HepG2 (cell line): ENCODE data around the gene CTDSP2. TPM values are rescaled to one million over a fixed set of nuclear protein-coding genes. Genes with fewer than 3 reads are reported as not detected.

Experiments used
- ATAC-seq: fragments of 200-7000 bp; cut with Tn5 transposase; 3 replicates; pipeline ENCODE4 v1.9.1; 2020; ENCODE audit warnings: mild to moderate bottlenecking, moderate library complexity
- BruUV-seq: library from RNA; stranded (reverse); fragments of 400-500 nt; replicated peaks from 2 replicates; lab custom pipeline; 2021; lab: Mats Ljungman, UMichigan
- CTCF ChIA-PET: fragments of 300-600 bp; formaldehyde crosslinking; extraction: SDS; loops from one replicate; lab custom pipeline; 2021; ENCODE audit warnings: low total read pairs, inconsistent platforms, low intra/inter-chr PET ratio; lab: Yijun Ruan, JAX
- POLR2A ChIA-PET: fragments of 350-600 bp; sonication (Branson Sonifier 250); formaldehyde crosslinking; loops from one replicate; lab custom pipeline; 2020; ENCODE audit warnings: antibody characterized with exemption, inconsistent platforms; lab: Yijun Ruan, JAX
- DNase-seq: peaks from one replicate; pipeline ENCODE4 v3.0.0-alpha.2; 2015; ENCODE audit warnings: low spot score
- FAIRE-seq: peaks from 3 replicates; lab custom pipeline; 2011; peaks lifted over from hg19 to GRCh38; lab: Jason Lieb, UNC
- H2AFZ ChIP-seq: one replicate; pipeline ENCODE4 v1.6.1; 2011; ENCODE audit warnings: low read length, inconsistent platforms
- H3K27ac ChIP-seq: fragments of 300-600 bp; 3 replicates; pipeline ENCODE4 v1.8.0; 2011; ENCODE audit warnings: mixed run types, mild to moderate bottlenecking, mixed read lengths, low read length, inconsistent platforms; ENCODE audit not compliant: insufficient read depth; ENCODE audit errors: extremely low read length
- H3K27me3 ChIP-seq, 2 experiments: fragments of 200-600 bp in 1 of 2; 2 replicates in 1 of 2; 3 replicates in 1 of 2; pipeline versions ENCODE4 v1.6.0 to v1.8.0; 2011; ENCODE audit warnings: low read length in 2 of 2, mild to moderate bottlenecking in 2 of 2, moderate library complexity in 2 of 2, inconsistent platforms in 1 of 2; ENCODE audit not compliant: insufficient read depth in 2 of 2, control insufficient read depth in 1 of 2
- H3K36me3 ChIP-seq, 2 experiments: fragments of 200-600 bp in 1 of 2; replicated peaks in 1 of 2; 2 replicates in 1 of 2; 3 replicates in 1 of 2; pipeline versions ENCODE4 v1.5.1 to v1.8.0; 2011; ENCODE audit warnings: low read length in 2 of 2, inconsistent platforms in 1 of 2; ENCODE audit not compliant: insufficient read depth in 2 of 2, control insufficient read depth in 1 of 2
- H3K4me1 ChIP-seq: 2 replicates; pipeline ENCODE4 v1.5.1; 2012; ENCODE audit warnings: low read length, inconsistent platforms; ENCODE audit not compliant: insufficient read depth
- H3K4me2 ChIP-seq: 2 replicates; pipeline ENCODE4 v1.6.0; 2011; ENCODE audit warnings: low read depth, low read length, inconsistent platforms
- H3K4me3 ChIP-seq, 3 experiments: fragments of 200-600 bp in 1 of 3; sonication (generic), shearing (Covaris generic) in 1 of 3; replicated peaks in 1 of 3; 2 replicates each; pipeline ENCODE4 v1.5.1; 2011 to 2016; ENCODE audit warnings: low read length in 3 of 3, inconsistent platforms in 2 of 3, low read depth in 2 of 3, mild to moderate bottlenecking in 2 of 3, control low read depth in 1 of 3, mixed read lengths in 1 of 3; ENCODE audit not compliant: insufficient read depth in 1 of 3
- H3K79me2 ChIP-seq: one replicate; pipeline ENCODE4 v1.6.1; 2011; ENCODE audit warnings: low read length, inconsistent platforms; ENCODE audit not compliant: insufficient read depth
- H3K9ac ChIP-seq: 2 replicates; pipeline ENCODE4 v1.6.0; 2011; ENCODE audit warnings: mild to moderate bottlenecking, low read depth, low read length, inconsistent platforms; ENCODE audit not compliant: insufficient read depth
- H3K9me3 ChIP-seq: 2 replicates; pipeline ENCODE4 v1.5.1; 2012; ENCODE audit warnings: mild to moderate bottlenecking, low read length
- H4K20me1 ChIP-seq: 2 replicates; pipeline ENCODE4 v1.6.0; 2011; ENCODE audit warnings: inconsistent platforms, mild to moderate bottlenecking, low read length, moderate library complexity; ENCODE audit not compliant: insufficient read depth
- CCDC6 ChIP-seq: sonication (generic); formaldehyde crosslinking; IDR thresholded peaks from 2 replicates; pipeline ENCODE4 v1.8.1; 2022; ENCODE audit warnings: mild to moderate bottlenecking, missing genetic modification reagents, moderate library complexity
- HOXA5 ChIP-seq: sonication (generic); formaldehyde crosslinking; IDR thresholded peaks from 2 replicates; pipeline ENCODE4 v1.4.0; 2020; ENCODE audit warnings: missing genetic modification reagents
- MAF1 ChIP-seq: sonication (generic); formaldehyde crosslinking; IDR thresholded peaks from 2 replicates; pipeline ENCODE4 v1.5.0; 2020; ENCODE audit warnings: missing genetic modification reagents, borderline replicate concordance
- TGIF2 ChIP-seq: IDR thresholded peaks from 2 replicates; pipeline ENCODE4 v1.6.1; 2016; ENCODE audit warnings: control low read depth, missing compliant biosample characterization
- U2AF2 ChIP-seq: fragments of 200-400 bp; formaldehyde crosslinking; IDR thresholded peaks from 2 replicates; pipeline ENCODE4 v1.6.1; 2017; ENCODE audit warnings: low read depth, mild to moderate bottlenecking, low read length
- ZNF251 ChIP-seq: sonication (generic); formaldehyde crosslinking; IDR thresholded peaks from 2 replicates; pipeline ENCODE4 v1.9.0; 2021; ENCODE audit warnings: mild to moderate bottlenecking, missing genetic modification reagents
- ZNF354B ChIP-seq: sonication (generic); formaldehyde crosslinking; IDR thresholded peaks from 2 replicates; pipeline ENCODE4 v1.8.0; 2022; ENCODE audit warnings: mild to moderate bottlenecking, missing genetic modification reagents
- ZNF530 ChIP-seq: sonication (generic); formaldehyde crosslinking; IDR thresholded peaks from 2 replicates; pipeline ENCODE4 v1.5.0; 2020; ENCODE audit warnings: low read depth, mild to moderate bottlenecking, missing genetic modification reagents
- ZNF616 ChIP-seq: sonication (generic); formaldehyde crosslinking; IDR thresholded peaks from 2 replicates; pipeline ENCODE4 v1.5.0; 2020; ENCODE audit warnings: low read depth, mild to moderate bottlenecking, missing genetic modification reagents
- ZNF800 ChIP-seq: sonication (generic); formaldehyde crosslinking; IDR thresholded peaks from 2 replicates; pipeline ENCODE4 v1.4.0; 2020; ENCODE audit warnings: missing genetic modification reagents
- WGBS: methylation state at CpG from one replicate; pipeline ENCODE4 v1.1.6; 2017; ENCODE audit warnings: low lambda C conversion rate; 5-methylcytosine and 5-hydroxymethylcytosine counted together
- in situ Hi-C: cut with HindIII; loops from 2 replicates; pipeline ENCODE4 v1.10.0; 2017; ENCODE audit warnings: low pct_unique_long_range_greater_than_20kb; ENCODE audit not compliant: extremely low pct_ligation_motif_present
- intact Hi-C: fragments of 100-400 bp; cut with micrococcal nuclease; formaldehyde crosslinking; loops from one replicate; pipeline ENCODE4 v1.10.0; 2022; ENCODE audit not compliant: unreplicated experiment
- polyA plus RNA-seq, 8 experiments: library from polyadenylated mRNA; depleted of rRNA in 3 of 8; stranded (reverse) in 7 of 8; unstranded in 1 of 8; fragments of >200 nt; fragmentation: Illumina TruSeq in 4 of 8; extraction: Trizol in 4 of 8; gene quantifications; 2 replicates each; pipeline versions ENCODE4 v1.2.1 to v1.2.3, GENCODE V29; 2011 to 2016; ENCODE audit warnings: low read depth in 4 of 8, missing spikeins in 1 of 8, mixed read lengths in 1 of 8; ENCODE audit not compliant: insufficient read depth in 1 of 8
- total RNA-seq, 5 experiments: library from RNA; depleted of rRNA; stranded (reverse); fragments of >200 nt; fragmentation: Illumina TruSeq; extraction: Trizol; gene quantifications; 2 replicates each; pipeline ENCODE4 v1.2.3, GENCODE V29; 2016; ENCODE audit warnings: low read depth in 1 of 5
- TF ChIP-seq, protein P1 (sequence below): sonication (generic); formaldehyde crosslinking; IDR thresholded peaks from 2 replicates; pipeline ENCODE4 v1.4.0; 2020; ENCODE audit warnings: low read depth, mild to moderate bottlenecking, missing genetic modification reagents

CTDSP2 gene
- total and polyA plus RNA-seq, 2 of the 13 experiments (the other 11 are each of a cell fraction or from before 2014, with no cell fraction given), result 38.1 to 82.5 TPM

- H3K4me1 ChIP-seq, result peaks cover 7% of the 10 kb centered on the region; the same call in 1 of the 2 replicates
- 46% methylated on average over 5 of the region's 5 CpGs for WGBS
- H2AFZ ChIP-seq, result no peak overlapping the region
- no peaks in the 10 kb centered on the region for H3K79me2 ChIP-seq
- no peak for DNase-seq
- H3K4me2 ChIP-seq, result peak overlapping the region; percentile 37
- POLR2A ChIA-PET, result no interaction called here
- in situ Hi-C loops, result no loop called here
- FAIRE-seq, result no peak
- TF ChIP-seq U2AF2 (no peak), ZNF251 (CRISPR knock-in tag) (no peak), TGIF2 (CRISPR knock-in tag) (no peak), ZNF530 (CRISPR knock-in tag) (no peak), HOXA5 (CRISPR knock-in tag) (no peak), ZNF800 (no peak), ZNF354B (CRISPR knock-in tag) (no peak), MAF1 (CRISPR knock-in tag) (no peak), ZNF616 (no peak), CCDC6 (CRISPR knock-in tag) (no peak)
- TF ChIP-seq, protein P1, sequence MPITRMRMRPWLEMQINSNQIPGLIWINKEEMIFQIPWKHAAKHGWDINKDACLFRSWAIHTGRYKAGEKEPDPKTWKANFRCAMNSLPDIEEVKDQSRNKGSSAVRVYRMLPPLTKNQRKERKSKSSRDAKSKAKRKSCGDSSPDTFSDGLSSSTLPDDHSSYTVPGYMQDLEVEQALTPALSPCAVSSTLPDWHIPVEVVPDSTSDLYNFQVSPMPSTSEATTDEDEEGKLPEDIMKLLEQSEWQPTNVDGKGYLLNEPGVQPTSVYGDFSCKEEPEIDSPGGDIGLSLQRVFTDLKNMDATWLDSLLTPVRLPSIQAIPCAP (CRISPR knock-in tag), result no peak
- no peaks in the 10 kb centered on the region for H4K20me1 ChIP-seq
- intact Hi-C loops, result no loop called here
- peak; percentile 67 for ATAC-seq
- peaks cover 0 to 2% of the 10 kb centered on the region in 2 experiments; a peak in 2 of 5 replicates for H3K27me3 ChIP-seq
- CTCF ChIA-PET, result no interaction called here
- H3K9ac ChIP-seq, result no peak overlapping the region
- H3K27ac ChIP-seq, result no peak overlapping the region
- H3K9me3 ChIP-seq, result no peaks in the 10 kb centered on the region
- H3K36me3 ChIP-seq, result no peaks in the 10 kb centered on the region
- BruUV-seq, result no TSS peak
- H3K4me3 ChIP-seq, result no peak overlapping the region
Observed at GRCh38 chr12:57875753-57876547, 29.4 kb upstream of the CTDSP2 start.
